SK-N-SH (cell line): Measurements from ENCODE around the gene GID4. TPM values are rescaled to one million over a fixed set of nuclear protein-coding genes. Genes with fewer than 3 reads are reported as not detected.

ENCODE experiments used
- CTCF ChIA-PET: fragments of 300-600, 350-600 bp; formaldehyde crosslinking; extraction: SDS; loops from one replicate; lab custom pipeline; 2021; lab: Yijun Ruan, JAX
- POLR2A ChIA-PET: fragments of 350-600 bp; sonication (Branson Sonifier 250); formaldehyde crosslinking; extraction: SDS; loops from one replicate; lab custom pipeline; 2020; ENCODE audit warnings: antibody characterized with exemption, inconsistent platforms; lab: Yijun Ruan, JAX
- DNase-seq: peaks from one replicate; pipeline ENCODE4 v3.0.0; 2012
- H2AFZ ChIP-seq: fragments of 200-600 bp; sonication (generic); 2 replicates; pipeline ENCODE4 v1.8.1; 2016; ENCODE audit warnings: antibody characterized with exemption, mild to moderate bottlenecking, low read depth
- H3F3A ChIP-seq: fragments of 200-600 bp; sonication (generic); replicated peaks from 2 replicates; pipeline ENCODE3; 2016; ENCODE audit warnings: antibody characterized with exemption, mild to moderate bottlenecking; ENCODE audit not compliant: insufficient read depth
- H3K27ac ChIP-seq, 2 experiments: fragments of 200-500 bp in 1 of 2; fragments of 200-600 bp in 1 of 2; sonication (Bioruptor generic) in 1 of 2; sonication (generic), shearing (Covaris generic) in 1 of 2; 2 replicates each; pipeline versions ENCODE4 v1.5.1 to v1.6.1; 2014 to 2016; ENCODE audit warnings: low read depth in 2 of 2, inconsistent platforms in 1 of 2, low read length in 1 of 2, mild to moderate bottlenecking in 1 of 2, mixed read lengths in 1 of 2
- H3K27me3 ChIP-seq: fragments of 200-600 bp; sonication (generic), shearing (Covaris generic); 2 replicates; pipeline ENCODE4 v1.6.1; 2016; ENCODE audit warnings: mixed run types; ENCODE audit not compliant: insufficient read depth
- H3K36me3 ChIP-seq, 2 experiments: fragments of 200-500 bp in 1 of 2; fragments of 200-600 bp in 1 of 2; sonication (Bioruptor generic) in 1 of 2; sonication (generic) in 1 of 2; replicated peaks in 1 of 2; 2 replicates each; pipeline versions ENCODE3 to v1.5.1; 2014 to 2016; ENCODE audit warnings: low read length in 1 of 2, mild to moderate bottlenecking in 1 of 2; ENCODE audit not compliant: insufficient read depth in 2 of 2, control insufficient read depth in 1 of 2
- H3K4me1 ChIP-seq, 2 experiments: fragments of 200-500 bp in 1 of 2; fragments of 200-600 bp in 1 of 2; sonication (Bioruptor generic) in 1 of 2; sonication (generic), shearing (Covaris generic) in 1 of 2; 2 replicates each; pipeline versions ENCODE4 v1.5.1 to v1.6.1; 2014 to 2016; ENCODE audit warnings: low read depth in 1 of 2, low read length in 1 of 2, mixed run types in 1 of 2; ENCODE audit not compliant: insufficient read depth in 2 of 2, control insufficient read depth in 1 of 2
- H3K4me2 ChIP-seq: fragments of 200-600 bp; sonication (generic), shearing (Covaris generic); 2 replicates; pipeline ENCODE4 v1.6.1; 2017; ENCODE audit warnings: mixed run types
- H3K4me3 ChIP-seq, 2 experiments: fragments of 200-500 bp in 1 of 2; fragments of 200-600 bp in 1 of 2; sonication (Bioruptor generic) in 1 of 2; sonication (generic), shearing (Covaris generic) in 1 of 2; 2 replicates each; pipeline versions ENCODE4 v1.5.1 to v1.8.1; 2014 to 2016; ENCODE audit warnings: low read depth in 2 of 2, inconsistent platforms in 1 of 2, low read length in 1 of 2, mild to moderate bottlenecking in 1 of 2, mixed read lengths in 1 of 2, moderate library complexity in 1 of 2
- H3K79me2 ChIP-seq: fragments of 200-600 bp; sonication (generic); 2 replicates; pipeline ENCODE4 v1.8.1; 2017; ENCODE audit warnings: mild to moderate bottlenecking; ENCODE audit not compliant: insufficient read depth
- H3K9ac ChIP-seq: fragments of 200-600 bp; sonication (generic); 2 replicates; pipeline ENCODE4 v1.6.1; 2017; ENCODE audit warnings: mixed run types
- H3K9me2 ChIP-seq: fragments of 200-600 bp; sonication (generic); 2 replicates; pipeline ENCODE4 v1.6.1; 2017; ENCODE audit warnings: mixed run types
- H3K9me3 ChIP-seq: fragments of 200-600 bp; sonication (generic); 2 replicates; pipeline ENCODE4 v1.6.1; 2017; ENCODE audit warnings: mixed run types, mild to moderate bottlenecking, moderate library complexity
- H4K20me1 ChIP-seq: fragments of 200-600 bp; sonication (generic); 2 replicates; pipeline ENCODE4 v1.6.1; 2017; ENCODE audit warnings: mild to moderate bottlenecking, mixed run types; ENCODE audit not compliant: insufficient read depth
- EP300 ChIP-seq, 2 experiments: IDR thresholded peaks; 2 replicates each; pipeline versions ENCODE4 v1.4.0 to v1.6.1; 2012; ENCODE audit warnings: borderline replicate concordance in 1 of 2, low read depth in 1 of 2, low read length in 1 of 2
- FOSL2 ChIP-seq: IDR thresholded peaks from 2 replicates; pipeline ENCODE4 v1.4.0; 2012; ENCODE audit warnings: low read depth, mild to moderate bottlenecking, moderate library complexity, borderline replicate concordance
- GABPA ChIP-seq: IDR thresholded peaks from 2 replicates; pipeline ENCODE4 v1.4.0; 2012; ENCODE audit warnings: low read depth, mild to moderate bottlenecking
- GATA2 ChIP-seq: sonication (generic); formaldehyde crosslinking; IDR thresholded peaks from 2 replicates; pipeline ENCODE4 v1.5.0; 2020; ENCODE audit warnings: mild to moderate bottlenecking, missing genetic modification reagents
- IRF3 ChIP-seq: fragments of 150-350 bp; IDR thresholded peaks from 2 replicates; pipeline ENCODE4 v1.6.1; 2016; ENCODE audit warnings: mild to moderate bottlenecking, low read depth, low read length
- MAX ChIP-seq: IDR thresholded peaks from 2 replicates; pipeline ENCODE4 v1.4.0; 2012; ENCODE audit warnings: low read depth
- MXI1 ChIP-seq: IDR thresholded peaks from 2 replicates; pipeline ENCODE4 v1.6.1; 2012; ENCODE audit warnings: mild to moderate bottlenecking, low read depth, low read length, improper control_type of control experiment
- NFIC ChIP-seq: IDR thresholded peaks from 2 replicates; pipeline ENCODE4 v1.4.0; 2012; ENCODE audit warnings: borderline replicate concordance
- POLR2AphosphoS5 ChIP-seq: IDR thresholded peaks from 2 replicates; pipeline ENCODE4 v1.6.1; 2012; ENCODE audit warnings: low read depth, low read length
- RCOR1 ChIP-seq: fragments of 150-350 bp; IDR thresholded peaks from 2 replicates; pipeline ENCODE4 v1.6.1; 2017; ENCODE audit warnings: antibody characterized with exemption, low read length
- RFX5 ChIP-seq: IDR thresholded peaks from 2 replicates; pipeline ENCODE4 v1.6.1; 2012; ENCODE audit warnings: mild to moderate bottlenecking, improper control_type of control experiment, low read length
- RXRA ChIP-seq: IDR thresholded peaks from 2 replicates; pipeline ENCODE4 v1.4.0; 2012; ENCODE audit warnings: low read depth, mild to moderate bottlenecking, borderline replicate concordance
- TAF1 ChIP-seq: IDR thresholded peaks from 2 replicates; pipeline ENCODE4 v1.6.1; 2012; ENCODE audit warnings: low read depth, mild to moderate bottlenecking, low read length, moderate library complexity, borderline replicate concordance
- TCF12 ChIP-seq: IDR thresholded peaks from 2 replicates; pipeline ENCODE4 v1.4.0; 2012
- TEAD4 ChIP-seq: IDR thresholded peaks from 2 replicates; pipeline ENCODE4 v1.4.0; 2012; ENCODE audit warnings: mild to moderate bottlenecking, borderline replicate concordance; ENCODE audit not compliant: insufficient read depth
- USF2 ChIP-seq: fragments of 150-350 bp; IDR thresholded peaks from 2 replicates; pipeline ENCODE4 v1.6.1; 2017; ENCODE audit warnings: antibody characterized with exemption, low read length, low read depth, borderline replicate concordance
- YY1 ChIP-seq: IDR thresholded peaks from 2 replicates; pipeline ENCODE4 v1.4.0; 2012; ENCODE audit warnings: low read depth, mild to moderate bottlenecking
- ZBTB33 ChIP-seq: IDR thresholded peaks from 2 replicates; pipeline ENCODE4 v1.4.0; 2012; ENCODE audit warnings: low read depth, borderline replicate concordance
- WGBS: methylation state at CpG from one replicate; pipeline ENCODE4 v1.1.6; 2017; ENCODE audit warnings: low lambda C conversion rate; 5-methylcytosine and 5-hydroxymethylcytosine counted together
- polyA plus RNA-seq, 3 experiments: library from polyadenylated mRNA; depleted of rRNA; stranded (reverse); fragments of >200 nt; gene quantifications; 2 replicates each; pipeline ENCODE4 v1.2.3, GENCODE V29; 2012

GID4 gene
- polyA plus RNA-seq, 1 of the 3 experiments (the other 2 are of a cell fraction) = 4.3 TPM

GRCh38 chr17:18076936-18077335 lies 37.7 kb downstream of the GID4 start:
- Histone ChIP-seq H3K27ac (no peak overlapping the region), H3K9me3 (no peaks in the 10 kb centered on the region), H2AFZ (no peak overlapping the region), H3K4me3 (no peak overlapping the region), H3K4me2 (no peak overlapping the region), H3K9me2 (no peaks in the 10 kb centered on the region), H3K27me3 (no peaks in the 10 kb centered on the region), H3F3A (peaks cover 3% of the 10 kb centered on the region), H3K79me2 (no peaks in the 10 kb centered on the region), H3K4me1 (peaks cover 0 to 2% of the 10 kb centered on the region in 2 experiments; a peak in 1 of 4 replicates), H3K9ac (no peak overlapping the region), H4K20me1 (no peaks in the 10 kb centered on the region), H3K36me3 (no peaks in the 10 kb centered on the region)
- no peak for DNase-seq
- ChIA-PET POLR2A (no interaction called here), CTCF (no interaction called here)
- WGBS = 61% methylated on average over 7 of the region's 7 CpGs
- no peak for TF ChIP-seq RCOR1
- no peak for TF ChIP-seq TEAD4
- TF ChIP-seq GATA2 (CRISPR knock-in tag) = no peak
- TF ChIP-seq RFX5 = no peak
- no peak for TF ChIP-seq NFIC
- no peak for TF ChIP-seq USF2
- no peak for TF ChIP-seq IRF3
- no peak for TF ChIP-seq YY1
- TF ChIP-seq, all 33 proteins: peak for 0

GRCh38 chr17:18079543-18079942 lies 40.3 kb downstream of the GID4 start:
- Histone ChIP-seq H3K9ac (no peak overlapping the region), H3K36me3 (no peaks in the 10 kb centered on the region), H3K27me3 (no peaks in the 10 kb centered on the region), H4K20me1 (no peaks in the 10 kb centered on the region), H3K4me3 (no peak overlapping the region), H3K9me3 (no peaks in the 10 kb centered on the region), H3K9me2 (no peaks in the 10 kb centered on the region), H3F3A (no peaks in the 10 kb centered on the region), H3K27ac (no peak overlapping the region), H2AFZ (no peak overlapping the region), H3K4me2 (no peak overlapping the region), H3K4me1 (peaks cover 0 to 1% of the 10 kb centered on the region in 2 experiments; a peak in 1 of 4 replicates), H3K79me2 (no peaks in the 10 kb centered on the region)
- POLR2A ChIA-PET = no interaction called here
- 68% methylated on average over 4 of the region's 4 CpGs for WGBS
- CTCF ChIA-PET = no interaction called here
- no peak for DNase-seq
- TF ChIP-seq MAX (no peak), NFIC (no peak), GATA2 (CRISPR knock-in tag) (no peak), RCOR1 (no peak), GABPA (no peak), MXI1 (no peak), TAF1 (no peak), RXRA (no peak), USF2 (no peak), ZBTB33 (no peak), TCF12 (no peak), POLR2AphosphoS5 (no peak), EP300 (IDR thresholded peaks at IDR 0.05; ENCODE audit: borderline replicate concordance in 1 of 2, low read depth in 1 of 2, low read length in 1 of 2) (no peak), FOSL2 (no peak)
